Keratinocyte (primary cell): ENCODE data around the gene MGAT4A.

ENCODE experiments used
- CTCF ChIP-seq, 3 experiments: IDR thresholded peaks in 1 of 3; conservative IDR thresholded peaks in 1 of 3; optimal IDR thresholded peaks in 1 of 3; 2 replicates in 2 of 3; 3 replicates in 1 of 3; pipeline versions ENCODE3 to v1.5.1; 2011; ENCODE audit warnings: low read length in 3 of 3, mild to moderate bottlenecking in 3 of 3, moderate library complexity in 2 of 3, control low read depth in 1 of 3, inconsistent platforms in 1 of 3; ENCODE audit not compliant: insufficient read depth in 2 of 3; ENCODE audit errors: extremely low read depth in 1 of 3
- EZH2 ChIP-seq: IDR thresholded peaks from one replicate; pipeline ENCODE4 v1.6.1; 2012; ENCODE audit warnings: inconsistent platforms, mild to moderate bottlenecking, low read length, moderate library complexity

- TF ChIP-seq EZH2 (no peak), CTCF (optimal IDR thresholded peaks at IDR 0.05 in 1 of 3, IDR thresholded peaks at IDR 0.05 in 1 of 3, conservative IDR thresholded peaks at IDR 0.05 in 1 of 3; ENCODE audit: extremely low read depth in 1 of 3, insufficient read depth in 2 of 3, low read length in 3 of 3) (no peak)
These were observed 35.7 kb downstream of the MGAT4A start for GRCh38 chr2:98695255-98695654.
